Measurements from ENCODE around the gene USP2. TPM values are rescaled to one million over a fixed set of nuclear protein-coding genes. Genes with fewer than 3 reads are reported as not detected.

The USP2 gene
- total RNA-seq, 2 donors from 2014 or later: not detected

DNA sequence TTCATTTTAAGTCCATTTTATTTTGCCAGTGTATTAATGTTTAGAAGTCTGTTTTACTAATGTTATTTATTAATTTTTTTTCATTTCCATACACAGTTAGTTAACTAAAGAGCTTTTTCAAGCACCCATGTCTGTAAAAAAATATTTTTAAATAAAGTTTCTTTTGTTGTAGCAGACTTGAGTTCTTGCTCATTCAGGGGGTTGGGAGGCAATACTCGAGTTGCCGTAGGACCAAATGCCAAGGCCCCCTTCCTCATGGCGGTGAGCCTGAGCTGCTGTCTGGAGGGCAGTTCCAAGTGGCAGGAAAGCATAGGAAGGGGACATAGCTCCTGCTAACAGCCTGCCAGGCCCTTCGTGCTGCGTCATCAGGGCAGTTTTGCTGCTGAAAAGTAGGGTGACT is 73.5 kb downstream of the USP2 start:
- Mint-ChIP-seq H3K4me3 (no peak overlapping the region), H3K27me3 (no peaks in the 10 kb centered on the region), H3K36me3 (peaks cover 4% of the 10 kb centered on the region), H3K27ac (no peak overlapping the region), H3K4me1 (ENCODE audit: low read depth in 2 of 2) (peaks cover 5 to 8% of the 10 kb centered on the region in 2 donors), H3K9me3 (no peaks in the 10 kb centered on the region)
- ATAC-seq: no peak
- DNase-seq (ENCODE audit: low spot score): no peak

DNA sequence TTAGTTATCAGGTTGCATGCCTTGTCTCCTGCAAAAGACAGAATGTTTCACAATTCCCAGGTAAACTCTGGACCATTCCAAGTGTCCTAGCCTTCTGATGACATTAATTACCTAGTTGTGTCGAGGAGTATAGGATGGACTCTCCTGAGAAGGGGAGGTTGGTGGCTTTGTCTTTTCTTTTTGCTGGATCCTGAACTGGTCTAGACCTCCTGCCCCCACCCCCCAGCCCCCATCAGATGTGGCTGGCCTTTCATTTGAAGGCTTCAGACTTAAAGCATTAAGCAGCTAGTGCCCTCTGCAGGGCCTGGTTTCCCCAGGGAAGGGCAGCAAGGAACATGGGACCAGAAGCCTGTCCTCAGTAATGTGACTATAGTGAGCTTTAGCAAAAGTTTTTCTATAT is 74.3 kb downstream of the USP2 start:
- peaks cover 5 to 8% of the 10 kb centered on the region in 2 donors for H3K4me1 Mint-ChIP-seq (ENCODE audit: low read depth in 2 of 2)

DNA sequence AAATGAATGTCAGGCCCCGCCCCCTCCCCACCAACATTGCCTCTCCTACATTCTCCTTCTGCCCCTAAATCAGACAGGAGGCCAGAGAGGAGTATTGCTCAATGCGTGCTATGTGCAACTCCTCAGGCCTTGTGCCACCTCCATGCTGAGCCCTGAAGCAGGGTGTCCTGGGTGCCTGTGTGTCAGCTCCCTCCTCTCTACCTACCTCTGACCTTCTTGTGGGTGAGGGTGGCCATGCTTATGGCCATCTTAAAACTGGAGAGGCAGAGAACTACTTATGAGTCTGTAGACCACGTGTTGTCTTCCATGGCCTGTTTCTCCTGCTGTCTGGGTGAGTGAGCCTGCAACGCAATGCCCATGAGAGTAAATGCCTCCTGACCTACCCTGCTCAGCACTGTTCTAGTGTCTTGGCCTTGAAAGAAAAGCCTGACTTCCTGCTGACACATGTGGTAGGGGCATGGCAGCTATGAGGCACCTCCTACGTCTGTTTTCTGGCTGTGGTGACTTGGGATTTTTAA is 75.1 kb downstream of the USP2 start:
- ATAC-seq: peak in 1 of 2 donors; percentile 48
- H3K4me3 Mint-ChIP-seq: no peak overlapping the region
- H3K9me3 Mint-ChIP-seq: no peaks in the 10 kb centered on the region
- peak overlapping the region; percentile 39 to 51 for H3K27ac Mint-ChIP-seq
- peaks cover 8% of the 10 kb centered on the region for H3K36me3 Mint-ChIP-seq
- H3K27me3 Mint-ChIP-seq: no peaks in the 10 kb centered on the region
- H3K4me1 Mint-ChIP-seq (ENCODE audit: low read depth in 2 of 2): peaks cover 5 to 8% of the 10 kb centered on the region in 2 donors
- no peak for DNase-seq (ENCODE audit: low spot score)

More for the DNA sequence above, 74.3 kb downstream of the USP2 start:
- no peak overlapping the region for H3K4me3 Mint-ChIP-seq
- no peaks in the 10 kb centered on the region for H3K9me3 Mint-ChIP-seq
- ATAC-seq (no peak), DNase-seq (ENCODE audit: low spot score) (no peak)
- H3K27ac Mint-ChIP-seq: no peak overlapping the region
- peaks cover 8% of the 10 kb centered on the region for H3K36me3 Mint-ChIP-seq
- no peaks in the 10 kb centered on the region for H3K27me3 Mint-ChIP-seq

DNA sequence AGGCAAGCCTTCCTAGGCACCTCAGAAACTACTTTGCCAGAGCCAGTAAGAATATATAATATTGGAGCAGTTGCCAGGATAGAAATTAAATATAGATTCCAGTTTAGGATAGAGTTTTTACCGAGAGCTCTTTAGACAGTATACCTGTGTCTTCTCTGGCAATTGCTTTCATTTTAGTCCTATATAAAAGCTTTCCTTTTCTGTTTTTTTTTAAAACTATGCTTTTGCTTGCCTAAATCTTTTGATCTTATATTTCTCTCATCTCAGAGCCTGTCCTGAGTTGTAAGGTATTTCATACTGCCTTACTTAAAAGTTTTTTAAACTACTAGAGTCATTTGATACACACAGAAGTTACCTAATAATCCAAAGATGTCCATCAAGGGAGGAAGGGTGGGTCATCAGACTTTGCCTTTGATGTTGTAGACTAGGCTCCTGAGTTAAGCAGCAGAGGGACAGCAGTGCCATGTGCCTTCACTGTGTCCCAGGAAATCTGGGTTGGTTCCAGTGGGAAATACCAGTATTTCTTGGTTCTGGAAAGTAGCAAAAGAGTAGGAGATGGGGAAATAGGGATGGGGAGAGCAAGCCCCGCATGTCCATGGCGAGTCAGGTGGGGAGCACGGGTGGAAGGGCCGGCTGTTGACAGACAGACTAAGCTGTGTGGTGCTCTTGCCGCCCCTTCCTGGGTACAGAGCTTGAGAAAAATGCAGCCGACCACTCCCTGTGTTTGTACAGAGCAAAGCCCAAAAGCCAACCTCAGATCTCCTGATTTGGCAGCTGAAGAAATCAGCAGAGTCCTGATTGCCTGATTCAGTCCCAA is 75.7 kb downstream of the USP2 start:
- Mint-ChIP-seq H3K4me3 (no peak overlapping the region), H3K9me3 (no peaks in the 10 kb centered on the region), H3K27me3 (no peaks in the 10 kb centered on the region), H3K36me3 (peaks cover 8% of the 10 kb centered on the region), H3K27ac (peak overlapping the region; percentile 23 to 25), H3K4me1 (ENCODE audit: low read depth in 2 of 2) (peaks cover 5 to 8% of the 10 kb centered on the region in 2 donors)
- DNase-seq (ENCODE audit: low spot score) (no peak), ATAC-seq (no peak)

Other genes starting within 250 kb of the USP2 start
- not detected for gene ABCG4, start 232.6 kb downstream of the USP2 start, total RNA-seq
- 10 to 100 TPM; 13.0 to 14.1 TPM for gene NLRX1, start 213.0 kb downstream of the USP2 start, total RNA-seq
- under 1 TPM in 1 of 2 donors, not detected in 1; 0.64 TPM for gene NHERF4, start 196.2 kb downstream of the USP2 start, total RNA-seq
- gene CBL, start 175.4 kb downstream of the USP2 start, total RNA-seq: 10 to 100 TPM; 29.1 to 50.5 TPM
- 1 to 10 TPM in 1 of 2 donors, under 1 TPM in 1; 0.74 to 1.7 TPM for gene MCAM, start 64.6 kb downstream of the USP2 start, total RNA-seq
- 10 to 100 TPM; 16.6 to 32.5 TPM for gene RNF26, start 47.2 kb downstream of the USP2 start, total RNA-seq
- not detected for gene C1QTNF5, start 40.8 kb downstream of the USP2 start, total RNA-seq
- not detected for gene MFRP, start 35.0 kb downstream of the USP2 start, total RNA-seq
- not detected for gene THY1, start 41.5 kb upstream of the USP2 start, total RNA-seq